GM21526 (cell line): ENCODE results near the gene CALHM6.
"Not testable (repeated sequence)": the region's sequence is repeated elsewhere in the genome, so short reads cannot be mapped to it uniquely, and the experiment has no call there.

Experiments
- ATAC-seq: cut with Tn5 transposase; IDR thresholded peaks from one replicate; pipeline ENCODE4 v1.9.1; 2021; ENCODE audit warnings: moderate library complexity; ENCODE audit not compliant: unreplicated experiment, low FRiP score

Gene CALHM6

GRCh38 chr6:116472706-116473105 is 11.5 kb downstream of the CALHM6 start:
- ATAC-seq: no peak

- ATAC-seq: no peak
Observed at GRCh38 chr6:116475141-116475540, 14.0 kb downstream of the CALHM6 start.

GRCh38 chr6:116476002-116476678 is 15.0 kb downstream of the CALHM6 start:
- ATAC-seq: peak; percentile 100

GRCh38 chr6:116482780-116483179 is 21.6 kb downstream of the CALHM6 start:
- no peak for ATAC-seq

- no peak for ATAC-seq
Observed at GRCh38 chr6:116483616-116484015, 22.4 kb downstream of the CALHM6 start.

GRCh38 chr6:116485559-116486184 is 24.5 kb downstream of the CALHM6 start:
- no peak for ATAC-seq

- no peak for ATAC-seq
Observed at GRCh38 chr6:116491610-116492330, 30.6 kb downstream of the CALHM6 start.

- no peak for ATAC-seq
Observed at GRCh38 chr6:116492331-116493067, 31.3 kb downstream of the CALHM6 start.

GRCh38 chr6:116495161-116495560 is 34.0 kb downstream of the CALHM6 start:
- not testable (repeated sequence) for ATAC-seq

GRCh38 chr6:116497113-116497676 is 36.0 kb downstream of the CALHM6 start:
- ATAC-seq: no peak

GRCh38 chr6:116500969-116501433 is 39.8 kb downstream of the CALHM6 start:
- no peak for ATAC-seq

GRCh38 chr6:116507324-116507723 is 46.1 kb downstream of the CALHM6 start:
- ATAC-seq: no peak

GRCh38 chr6:116508527-116508926 is 47.4 kb downstream of the CALHM6 start:
- ATAC-seq: no peak

- ATAC-seq: no peak
Observed at GRCh38 chr6:116511424-116512110, 50.4 kb downstream of the CALHM6 start, which contains the start of gene CALHM5. TSS of gene CALHM5 (plus strand) at chr6:116511639. CDS start at chr6:116511697, 58 bp downstream.

- ATAC-seq: peak; percentile 98
Observed at GRCh38 chr6:116512111-116512559, 51.0 kb downstream of the CALHM6 start.

- ATAC-seq: no peak
Observed at GRCh38 chr6:116512734-116513133, 51.6 kb downstream of the CALHM6 start.
